MM.1S (cell line): ENCODE measurements around the gene LRMDA.

Experiments
- DNase-seq: peaks from one replicate; pipeline ENCODE4 v3.0.0-alpha.2; 2015
- H2AFZ ChIP-seq: fragments of 300-600 bp; sonication (generic); 2 replicates; pipeline ENCODE4 v1.6.0; 2016; ENCODE audit warnings: antibody characterized with exemption, low read length
- H3F3A ChIP-seq: fragments of 300-600 bp; sonication (generic); 2 replicates; pipeline ENCODE4 v1.6.1; 2016; ENCODE audit warnings: mild to moderate bottlenecking, antibody characterized with exemption, low read length, moderate library complexity, mixed read lengths; ENCODE audit not compliant: insufficient read depth
- H3K27ac ChIP-seq: fragments of 300-600 bp; sonication (generic); 2 replicates; pipeline ENCODE4 v1.5.1; 2016; ENCODE audit warnings: mild to moderate bottlenecking, low read length
- H3K27me3 ChIP-seq: fragments of 300-600 bp; sonication (generic); replicated peaks from 2 replicates; pipeline ENCODE4 v1.6.0; 2016; ENCODE audit warnings: low read length; ENCODE audit not compliant: insufficient read depth
- H3K36me3 ChIP-seq: fragments of 300-600 bp; sonication (generic); replicated peaks from 2 replicates; pipeline ENCODE4 v1.6.1; 2016; ENCODE audit warnings: mild to moderate bottlenecking, low read length, mixed read lengths; ENCODE audit not compliant: insufficient read depth
- H3K4me1 ChIP-seq: fragments of 300-600 bp; sonication (generic); 2 replicates; pipeline ENCODE4 v1.6.1; 2016; ENCODE audit warnings: low read length, mixed read lengths
- H3K4me2 ChIP-seq: fragments of 300-600 bp; sonication (generic); 2 replicates; pipeline ENCODE4 v1.6.0; 2016; ENCODE audit warnings: low read depth, low read length
- H3K4me3 ChIP-seq: fragments of 300-600 bp; sonication (generic); 2 replicates; pipeline ENCODE4 v1.5.1; 2016; ENCODE audit warnings: low read length, mixed read lengths
- H3K79me2 ChIP-seq: fragments of 300-600 bp; sonication (generic); 2 replicates; pipeline ENCODE4 v1.6.1; 2016; ENCODE audit warnings: mixed run types, low read length, mixed read lengths
- H3K9ac ChIP-seq: fragments of 300-600 bp; sonication (generic); 2 replicates; pipeline ENCODE4 v1.6.1; 2016; ENCODE audit warnings: low read length, mixed read lengths
- H3K9me2 ChIP-seq: fragments of 300-600 bp; sonication (generic); replicated peaks from 2 replicates; pipeline ENCODE4 v1.6.1; 2016; ENCODE audit warnings: mild to moderate bottlenecking, low read length, mixed read lengths; ENCODE audit not compliant: insufficient read depth
- H3K9me3 ChIP-seq: fragments of 300-600 bp; sonication (generic); replicated peaks from 2 replicates; pipeline ENCODE4 v1.6.1; 2016; ENCODE audit warnings: mild to moderate bottlenecking, low read length, mixed read lengths; ENCODE audit not compliant: insufficient read depth
- H4K20me1 ChIP-seq: fragments of 300-600 bp; sonication (generic); 2 replicates; pipeline ENCODE4 v1.6.1; 2016; ENCODE audit warnings: mild to moderate bottlenecking, low read length, moderate library complexity, mixed read lengths; ENCODE audit not compliant: insufficient read depth
- EZH2 ChIP-seq: fragments of 300-600 bp; sonication (generic); optimal IDR thresholded peaks from 2 replicates; pipeline ENCODE3; 2017; ENCODE audit warnings: low read depth, mild to moderate bottlenecking, antibody characterized with exemption, low read length, mixed read lengths
- EZH2phosphoT487 ChIP-seq: fragments of 300-600 bp; sonication (generic); IDR thresholded peaks from 2 replicates; pipeline ENCODE4 v1.6.1; 2018; ENCODE audit warnings: antibody characterized with exemption, low read length
- TF ChIP-seq, protein P1 (sequence below): fragments of 300-600 bp; sonication (generic); IDR thresholded peaks from 2 replicates; pipeline ENCODE4 v1.5.1; 2016; ENCODE audit warnings: antibody characterized with exemption, low read length, mixed read lengths

The LRMDA gene

GRCh38 chr10:75851580-75852345 lies 420.3 kb downstream of the LRMDA start:
- TF ChIP-seq, protein P1, sequence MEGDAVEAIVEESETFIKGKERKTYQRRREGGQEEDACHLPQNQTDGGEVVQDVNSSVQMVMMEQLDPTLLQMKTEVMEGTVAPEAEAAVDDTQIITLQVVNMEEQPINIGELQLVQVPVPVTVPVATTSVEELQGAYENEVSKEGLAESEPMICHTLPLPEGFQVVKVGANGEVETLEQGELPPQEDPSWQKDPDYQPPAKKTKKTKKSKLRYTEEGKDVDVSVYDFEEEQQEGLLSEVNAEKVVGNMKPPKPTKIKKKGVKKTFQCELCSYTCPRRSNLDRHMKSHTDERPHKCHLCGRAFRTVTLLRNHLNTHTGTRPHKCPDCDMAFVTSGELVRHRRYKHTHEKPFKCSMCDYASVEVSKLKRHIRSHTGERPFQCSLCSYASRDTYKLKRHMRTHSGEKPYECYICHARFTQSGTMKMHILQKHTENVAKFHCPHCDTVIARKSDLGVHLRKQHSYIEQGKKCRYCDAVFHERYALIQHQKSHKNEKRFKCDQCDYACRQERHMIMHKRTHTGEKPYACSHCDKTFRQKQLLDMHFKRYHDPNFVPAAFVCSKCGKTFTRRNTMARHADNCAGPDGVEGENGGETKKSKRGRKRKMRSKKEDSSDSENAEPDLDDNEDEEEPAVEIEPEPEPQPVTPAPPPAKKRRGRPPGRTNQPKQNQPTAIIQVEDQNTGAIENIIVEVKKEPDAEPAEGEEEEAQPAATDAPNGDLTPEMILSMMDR: no peak
- no peak for TF ChIP-seq EZH2
- no peak for TF ChIP-seq EZH2phosphoT487
- no peaks in the 10 kb centered on the region for H3K27me3 ChIP-seq
- H3K79me2 ChIP-seq: no peaks in the 10 kb centered on the region
- no peaks in the 10 kb centered on the region for H3F3A ChIP-seq
- no peaks in the 10 kb centered on the region for H3K4me1 ChIP-seq
- no peak for DNase-seq
- no peak overlapping the region for H3K9ac ChIP-seq
- no peak overlapping the region for H3K4me3 ChIP-seq
- no peaks in the 10 kb centered on the region for H3K9me2 ChIP-seq
- no peaks in the 10 kb centered on the region for H3K36me3 ChIP-seq
- H3K27ac ChIP-seq: no peak overlapping the region
- H3K4me2 ChIP-seq: no peak overlapping the region
- no peaks in the 10 kb centered on the region for H4K20me1 ChIP-seq
- H3K9me3 ChIP-seq: no peaks in the 10 kb centered on the region
- H2AFZ ChIP-seq: no peak overlapping the region

GRCh38 chr10:75852851-75853484 lies 421.5 kb downstream of the LRMDA start:
- Histone ChIP-seq H3K4me1 (no peaks in the 10 kb centered on the region), H3K4me3 (no peak overlapping the region), H3K9ac (no peak overlapping the region), H3F3A (no peaks in the 10 kb centered on the region), H3K9me2 (no peaks in the 10 kb centered on the region), H3K79me2 (no peaks in the 10 kb centered on the region), H2AFZ (no peak overlapping the region), H3K27me3 (no peaks in the 10 kb centered on the region), H3K4me2 (no peak overlapping the region), H3K27ac (no peak overlapping the region), H4K20me1 (no peaks in the 10 kb centered on the region), H3K36me3 (no peaks in the 10 kb centered on the region), H3K9me3 (no peaks in the 10 kb centered on the region)
- TF ChIP-seq, protein P1: peak; percentile 20
- TF ChIP-seq EZH2phosphoT487 (no peak), EZH2 (no peak)
- no peak for DNase-seq

DNA sequence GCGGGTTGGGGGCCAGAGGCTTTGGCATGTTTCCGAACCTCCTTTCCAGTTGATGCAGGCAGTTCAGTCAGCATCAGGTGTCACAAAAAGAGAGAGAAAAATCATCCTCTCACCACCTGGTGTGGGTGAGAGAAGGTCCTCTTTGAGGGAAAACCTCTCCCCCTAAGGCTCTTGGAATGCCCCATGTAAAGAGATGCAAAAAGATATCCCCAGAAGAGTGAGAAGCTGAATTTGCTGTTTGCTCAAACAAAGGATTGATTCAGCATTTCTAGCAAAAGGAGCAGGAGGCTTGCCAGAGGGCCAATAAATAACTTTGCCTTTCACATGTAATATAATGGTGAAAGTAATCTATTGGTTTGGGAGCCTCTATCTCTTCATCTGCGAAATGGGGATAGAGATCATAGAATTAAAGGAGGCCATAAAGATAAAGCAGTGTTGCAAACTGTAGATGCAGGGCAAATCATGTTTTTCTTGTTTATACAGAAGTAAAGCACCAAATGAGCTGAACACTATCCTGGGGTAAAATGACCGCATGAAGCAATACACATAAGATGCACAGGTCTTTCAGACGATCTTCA lies 425.9 kb downstream of the LRMDA start:
- Histone ChIP-seq H3K79me2 (no peaks in the 10 kb centered on the region), H3K9me3 (no peaks in the 10 kb centered on the region), H3K4me2 (no peak overlapping the region), H3K9ac (no peak overlapping the region), H3K27me3 (no peaks in the 10 kb centered on the region), H3K9me2 (no peaks in the 10 kb centered on the region), H3F3A (no peaks in the 10 kb centered on the region), H2AFZ (no peak overlapping the region), H3K4me1 (no peaks in the 10 kb centered on the region), H4K20me1 (no peaks in the 10 kb centered on the region), H3K27ac (no peak overlapping the region), H3K36me3 (no peaks in the 10 kb centered on the region), H3K4me3 (no peak overlapping the region)
- TF ChIP-seq, protein P1: no peak
- TF ChIP-seq EZH2: no peak
- DNase-seq: no peak
